HG03159 (cell line): ENCODE data around the gene CST11.
"Not testable (repeated sequence)": the region's sequence is repeated elsewhere in the genome, so short reads cannot be mapped to it uniquely, and the experiment has no call there.

ENCODE experiments used
- ATAC-seq: cut with Tn5 transposase; IDR thresholded peaks from one replicate; pipeline ENCODE4 v1.9.1; 2021; ENCODE audit warnings: mild to moderate bottlenecking, moderate library complexity; ENCODE audit not compliant: unreplicated experiment

Gene CST11, protein sequence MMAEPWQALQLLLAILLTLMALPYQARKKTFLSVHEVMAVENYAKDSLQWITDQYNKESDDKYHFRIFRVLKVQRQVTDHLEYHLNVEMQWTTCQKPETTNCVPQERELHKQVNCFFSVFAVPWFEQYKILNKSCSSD

GRCh38 chr20:23452776-23453175, at the start of gene CST11:
TSS of gene CST11 (minus strand) at chr20:23452876. CDS start at chr20:23452811, 65 bp downstream.
- no peak for ATAC-seq

- no peak for ATAC-seq
Observed at GRCh38 chr20:23501926-23502325, 49.2 kb upstream of the CST11 start.

DNA sequence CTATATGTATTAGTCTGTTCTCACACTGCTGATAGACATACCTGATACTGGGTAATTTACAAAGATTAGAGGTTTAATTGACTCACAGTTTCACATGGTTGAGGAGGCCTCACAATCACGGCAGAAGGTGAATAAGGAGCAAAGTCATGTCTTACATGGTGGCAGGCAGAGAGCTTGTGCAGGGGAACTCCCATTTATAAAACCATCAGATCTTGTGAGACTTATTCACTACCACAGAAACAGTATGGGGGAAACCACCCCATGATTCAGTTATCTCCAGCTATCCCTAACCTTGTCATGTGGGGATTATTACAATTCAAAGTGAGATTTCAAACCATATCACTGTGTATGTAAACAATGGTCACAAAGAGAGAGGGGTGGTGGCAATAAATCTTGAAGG, 44.9 kb upstream of the CST11 start:
- ATAC-seq, result no peak

- ATAC-seq, result no peak
Observed at GRCh38 chr20:23493172-23493772, 40.6 kb upstream of the CST11 start.

GRCh38 chr20:23492292-23492691, 39.6 kb upstream of the CST11 start:
- ATAC-seq, result no peak

GRCh38 chr20:23490817-23491216, 38.1 kb upstream of the CST11 start, which contains the start of gene CST8:
TSS of gene CST8 (plus strand) at chr20:23491117. CDS start at chr20:23491668, 551 bp downstream.
- ATAC-seq, result no peak

DNA sequence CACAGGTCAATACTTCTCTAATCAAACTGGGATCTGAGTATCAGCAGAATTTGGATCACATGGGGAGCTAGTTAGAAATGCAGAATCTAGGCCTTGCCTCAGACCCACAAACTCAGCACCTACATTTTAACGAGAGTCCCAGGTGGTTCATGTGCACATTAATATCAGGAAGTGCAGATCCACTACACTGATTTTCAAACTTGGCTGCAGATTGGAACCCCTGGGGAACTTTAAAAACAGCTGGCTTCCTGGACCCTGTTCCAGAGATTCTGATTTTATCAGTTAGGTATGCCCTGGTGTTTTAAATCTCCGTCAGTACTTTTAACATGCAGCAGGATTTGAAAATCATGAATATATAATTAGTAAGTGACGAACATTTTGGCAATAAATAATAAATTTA, 36.3 kb upstream of the CST11 start:
- no peak for ATAC-seq

DNA sequence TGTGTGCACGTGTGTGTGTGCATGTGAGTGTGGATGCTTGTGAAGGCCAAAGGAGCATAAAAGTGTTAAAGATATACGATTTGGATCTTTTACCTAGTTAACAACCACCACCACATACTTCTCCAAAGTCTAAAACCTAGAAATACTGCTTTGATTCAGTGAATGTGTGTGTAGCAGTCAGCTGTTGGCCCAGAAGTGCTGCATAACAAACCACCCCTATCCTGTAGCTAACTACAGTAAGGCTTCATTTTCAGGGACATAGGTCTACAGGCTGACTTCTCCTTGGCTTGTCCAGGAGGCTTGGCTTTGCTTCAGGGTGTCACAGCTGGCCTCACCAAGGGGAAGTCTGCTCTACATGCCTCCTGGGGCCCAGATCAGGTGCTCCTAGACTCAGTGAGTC, 35.8 kb upstream of the CST11 start:
- no peak for ATAC-seq

- ATAC-seq, result no peak
Observed at GRCh38 chr20:23484081-23484480, 31.4 kb upstream of the CST11 start.

DNA sequence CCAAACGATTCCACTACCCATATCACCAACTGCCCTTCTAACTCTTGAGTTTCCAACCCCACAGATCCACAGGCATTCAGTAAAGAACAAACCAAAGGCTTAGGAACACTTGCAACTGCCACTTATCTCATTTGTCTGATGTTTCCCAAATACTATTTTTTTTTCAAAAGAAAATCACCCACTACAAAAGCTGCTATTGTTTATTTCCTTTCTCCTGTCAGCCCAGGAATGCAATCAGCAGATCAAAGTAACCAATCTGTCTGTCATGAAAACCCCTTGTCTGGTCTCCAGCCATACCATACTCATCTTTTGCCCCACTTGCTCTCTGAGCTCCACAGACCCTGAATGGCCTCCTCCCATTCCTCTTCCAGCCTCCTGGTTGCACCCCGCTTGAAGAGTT, 29.5 kb upstream of the CST11 start:
- no peak for ATAC-seq

- no peak for ATAC-seq
Observed at GRCh38 chr20:23479043-23479442, 26.4 kb upstream of the CST11 start.

DNA sequence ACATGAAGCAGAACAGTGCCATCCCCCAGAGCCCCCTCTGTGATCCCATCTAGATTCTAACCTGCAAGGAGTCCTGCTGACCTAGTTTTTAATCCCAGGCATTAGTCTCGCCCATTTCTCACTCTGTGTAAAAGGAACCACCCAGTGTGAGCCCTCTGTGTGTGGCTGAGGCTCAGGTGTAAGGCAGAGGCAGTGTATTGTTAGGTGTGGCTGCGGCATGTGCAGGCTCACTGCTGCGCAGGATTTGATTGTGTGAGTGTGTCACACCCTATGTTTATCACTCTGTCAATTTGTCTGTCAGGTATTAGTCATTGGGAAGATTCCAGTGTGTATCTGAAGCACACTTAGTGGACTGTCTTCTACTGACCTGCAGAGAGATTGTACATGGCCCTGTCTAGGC, 24.5 kb upstream of the CST11 start:
- ATAC-seq, result no peak

GRCh38 chr20:23476015-23476754, 23.5 kb upstream of the CST11 start:
- no peak for ATAC-seq

- no peak for ATAC-seq
Observed at GRCh38 chr20:23475395-23475794, 22.7 kb upstream of the CST11 start.

DNA sequence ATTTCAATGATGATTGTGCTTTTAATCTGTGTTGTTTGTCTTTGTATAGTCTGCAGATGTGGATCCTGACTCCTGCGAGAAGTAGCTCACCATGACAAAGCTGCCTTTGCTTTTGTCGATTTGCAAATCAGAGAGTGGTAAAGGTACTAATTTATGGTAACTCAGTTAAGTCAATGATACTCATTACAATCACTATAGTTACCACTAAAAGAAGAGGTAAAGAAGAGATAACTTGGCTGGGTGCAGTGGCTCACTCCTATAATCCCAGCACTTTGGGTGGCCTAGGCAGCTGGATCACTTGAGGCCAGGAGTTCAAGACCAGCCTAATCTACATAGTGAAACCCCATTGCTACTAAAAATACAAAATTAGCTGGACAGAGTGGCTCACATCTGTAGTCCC, 20.6 kb upstream of the CST11 start:
- ATAC-seq, result not testable (repeated sequence)

DNA sequence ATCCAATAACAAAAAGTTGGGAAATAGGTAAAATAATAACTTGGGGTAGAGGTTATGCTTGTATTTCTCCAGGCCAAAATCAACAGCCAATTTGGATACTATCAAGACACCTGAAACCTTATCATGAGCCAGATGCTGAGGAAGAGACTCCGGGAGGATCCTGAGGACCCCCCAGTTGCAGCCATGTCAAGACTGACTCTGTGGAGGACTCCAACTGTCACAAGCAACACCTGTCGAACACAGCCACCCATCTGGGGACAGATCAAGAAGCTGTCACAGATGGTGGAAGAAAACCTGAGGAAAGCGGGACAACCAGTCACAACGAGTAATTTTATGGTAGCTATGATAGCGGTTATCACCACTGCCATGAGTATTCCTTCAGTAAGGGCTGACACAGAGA, 19.6 kb upstream of the CST11 start:
- not testable (repeated sequence) for ATAC-seq

DNA sequence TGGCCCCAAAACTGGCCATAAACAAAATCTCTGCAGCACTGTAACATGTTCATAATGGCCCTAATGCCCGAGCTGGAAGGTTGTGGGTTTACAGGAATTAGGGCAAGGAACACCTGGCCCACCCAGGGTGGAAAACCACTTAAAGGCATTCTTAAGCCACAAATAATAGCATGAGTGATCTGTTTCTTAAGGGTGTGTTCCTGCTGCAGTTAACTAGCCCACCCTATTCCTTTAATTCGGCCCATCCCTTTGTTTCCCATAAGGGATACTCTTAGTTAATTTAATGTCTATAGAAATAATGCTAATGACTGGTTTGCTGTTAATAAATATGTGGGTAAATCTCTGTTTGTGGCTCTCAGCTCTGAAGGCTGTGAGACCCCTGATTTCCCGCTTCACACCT, 14.3 kb upstream of the CST11 start:
- ATAC-seq, result not testable (repeated sequence)

- no peak for ATAC-seq
Observed at GRCh38 chr20:23461180-23461579, 8.5 kb upstream of the CST11 start.

GRCh38 chr20:23459461-23460150, 6.9 kb upstream of the CST11 start:
- no peak for ATAC-seq

- ATAC-seq, result no peak
Observed at GRCh38 chr20:23456873-23457272, 4.2 kb upstream of the CST11 start.

DNA sequence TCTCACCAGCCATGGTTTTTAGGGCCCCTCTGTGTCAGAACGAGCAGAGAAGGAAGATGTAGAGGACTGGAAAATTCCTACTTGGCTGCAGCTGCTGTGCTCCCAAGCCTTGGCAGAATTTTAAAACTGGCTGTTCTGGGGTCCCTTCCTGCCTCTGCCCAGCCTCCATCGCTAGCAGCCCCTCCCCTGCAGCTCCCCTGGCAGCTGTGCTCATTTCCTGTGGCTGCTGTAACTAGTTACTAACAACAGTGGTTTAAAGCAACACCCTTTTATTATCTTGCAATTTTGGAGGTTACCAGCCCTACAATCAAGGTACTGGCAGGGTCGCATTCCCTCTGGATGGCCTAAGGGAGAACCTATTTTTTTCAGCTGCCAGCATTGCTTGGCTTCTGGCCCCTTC, 3.7 kb upstream of the CST11 start:
- no peak for ATAC-seq

GRCh38 chr20:23455639-23456038, 3.0 kb upstream of the CST11 start:
- ATAC-seq, result no peak
